ENCODE data around the gene ZKSCAN8. TPM values are rescaled to one million over a fixed set of nuclear protein-coding genes. Genes with fewer than 3 reads are reported as not detected.
"Not testable (repeated sequence)": the region's sequence is repeated elsewhere in the genome, so short reads cannot be mapped to it uniquely, and the experiment has no call there.

Gene ZKSCAN8
- total RNA-seq, 4 donors from 2014 or later, result 19.8 to 38.4 (median 24.8) TPM

- no peak overlapping the region for H3K4me3 ChIP-seq
- DNase-seq (ENCODE audit: low spot score in 2 of 2), result no peak
- TF ChIP-seq EP300 (IDR thresholded peaks at IDR 0.05) (no peak), CTCF (IDR thresholded peaks at IDR 0.05) (no peak)
- no peaks in the 10 kb centered on the region for H3K27me3 ChIP-seq
- H3K36me3 ChIP-seq, result peaks cover 0 to 64% (median 0%) of the 10 kb centered on the region in 3 donors
- no peaks in the 10 kb centered on the region for H3K9me3 ChIP-seq
- no peak overlapping the region for H3K27ac ChIP-seq
- 90% methylated on average over 2 of the region's 2 CpGs for WGBS, 2 donors
- peaks cover 0 to 22% (median 6%) of the 10 kb centered on the region in 4 donors for H3K4me1 ChIP-seq
Measured at GRCh38 chr6:28121876-28122275, 19.8 kb upstream of the ZKSCAN8 start.

GRCh38 chr6:28122283-28122682 is 19.4 kb upstream of the ZKSCAN8 start:
- H3K27ac ChIP-seq; H3K27me3 ChIP-seq; DNase-seq (ENCODE audit: low spot score in 2 of 2); H3K9me3 ChIP-seq; H3K4me3 ChIP-seq: not testable (repeated sequence)
- Histone ChIP-seq H3K4me1 (peaks cover 0 to 22% (median 6%) of the 10 kb centered on the region in 4 donors), H3K36me3 (peaks cover 0 to 66% (median 0%) of the 10 kb centered on the region in 3 donors)
- WGBS, 2 donors, result 90 to 93% methylated on average over 5 of the region's 5 CpGs

GRCh38 chr6:28124350-28124970 is 17.2 kb upstream of the ZKSCAN8 start, which contains the start of gene ZSCAN16:
Gene ZSCAN16, plus strand, starts transcription at chr6:28124609. Its CDS starts 835 bp downstream, at chr6:28125444.
- no peaks in the 10 kb centered on the region for H3K9me3 ChIP-seq
- WGBS, 2 donors, result 0 to 3% methylated on average over 26 to 28 of the region's 28 CpGs
- peak within 1 kb of the TSS; percentile 44 to 81 (median 74) for H3K27ac ChIP-seq
- peak within 1 kb of the TSS; percentile 51 to 66 (median 58) for H3K4me3 ChIP-seq
- peaks cover 0 to 22% (median 6%) of the 10 kb centered on the region in 4 donors for H3K4me1 ChIP-seq
- TF ChIP-seq EP300 (IDR thresholded peaks at IDR 0.05), result peak in 1 of 2 donors; percentile 49
- no peak for TF ChIP-seq POLR2A (IDR thresholded peaks at IDR 0.05)
- no peak for TF ChIP-seq CTCF (IDR thresholded peaks at IDR 0.05)
- peak; percentile 44 to 62 for DNase-seq (ENCODE audit: low spot score in 2 of 2)
- peaks cover 0 to 58% (median 0%) of the 10 kb centered on the region in 3 donors for H3K36me3 ChIP-seq
- no peaks in the 10 kb centered on the region for H3K27me3 ChIP-seq

GRCh38 chr6:28124971-28125353 is 16.7 kb upstream of the ZKSCAN8 start:
- TF ChIP-seq EP300 (IDR thresholded peaks at IDR 0.05) (no peak), POLR2A (IDR thresholded peaks at IDR 0.05) (no peak), CTCF (IDR thresholded peaks at IDR 0.05) (no peak)
- peaks cover 0 to 22% (median 6%) of the 10 kb centered on the region in 4 donors for H3K4me1 ChIP-seq
- H3K36me3 ChIP-seq, result peaks cover 0 to 58% (median 0%) of the 10 kb centered on the region in 3 donors
- H3K9me3 ChIP-seq, result no peaks in the 10 kb centered on the region
- peak overlapping the region in 3 of 4 donors; percentile 44 to 78 (median 69) for H3K27ac ChIP-seq
- H3K4me3 ChIP-seq, result peak overlapping the region; percentile 51 to 66 (median 58)
- DNase-seq (ENCODE audit: low spot score in 2 of 2), result no peak
- WGBS, 2 donors, result 5 to 7% methylated on average over 6 of the region's 6 CpGs
- H3K27me3 ChIP-seq, result no peaks in the 10 kb centered on the region

- Histone ChIP-seq H3K9me3 (no peaks in the 10 kb centered on the region), H3K27me3 (no peaks in the 10 kb centered on the region), H3K4me1 (peaks cover 0 to 22% (median 6%) of the 10 kb centered on the region in 4 donors), H3K27ac (peak overlapping the region in 1 of 4 donors; percentile 69), H3K36me3 (peaks cover 0 to 55% (median 0%) of the 10 kb centered on the region in 3 donors), H3K4me3 (no peak overlapping the region)
- DNase-seq (ENCODE audit: low spot score in 2 of 2), result no peak
- TF ChIP-seq EP300 (IDR thresholded peaks at IDR 0.05) (no peak), POLR2A (IDR thresholded peaks at IDR 0.05) (no peak), CTCF (IDR thresholded peaks at IDR 0.05) (no peak)
- WGBS, 2 donors, result 71 to 82% methylated on average over 3 to 4 of the region's 4 CpGs
Measured at GRCh38 chr6:28125401-28125800, 16.3 kb upstream of the ZKSCAN8 start.

Data from tibial nerve (tissue), 4 donors.